PC-3 (cell line): ENCODE results near the gene PES1. TPM values are rescaled to one million over a fixed set of nuclear protein-coding genes. Genes with fewer than 3 reads are reported as not detected.

ENCODE experiments used
- ATAC-seq: fragments of 200-7000 bp; cut with Tn5 transposase; 2 replicates; pipeline ENCODE4 v1.9.1; 2020; ENCODE audit warnings: mild to moderate bottlenecking, moderate library complexity
- BruUV-seq: library from RNA; stranded (reverse); fragments of 400-500 nt; replicated peaks from 2 replicates; lab custom pipeline; 2021; lab: Mats Ljungman, UMichigan
- CTCF ChIA-PET: fragments of 300-600 bp; sonication (Branson Sonifier 250); formaldehyde crosslinking; loops from one replicate; lab custom pipeline; 2022; ENCODE audit warnings: antibody characterized with exemption; lab: Charles Lee
- POLR2A ChIA-PET: fragments of 300-600 bp; sonication (Branson Sonifier 250); formaldehyde crosslinking; loops from one replicate; lab custom pipeline; 2022; ENCODE audit warnings: antibody characterized with exemption; ENCODE audit not compliant: unreplicated experiment; lab: Charles Lee
- DNase-seq: peaks from one replicate; pipeline ENCODE4 v3.0.0-alpha.2; 2015
- H2AFZ ChIP-seq: fragments of 300-600 bp; sonication (generic); 2 replicates; pipeline ENCODE4 v1.6.0; 2016; ENCODE audit warnings: antibody characterized with exemption, low read length
- H3F3A ChIP-seq: fragments of 300-600 bp; sonication (generic); one replicate; pipeline ENCODE4 v1.6.0; 2017; ENCODE audit warnings: antibody characterized with exemption, low read length, control low read depth, mild to moderate bottlenecking; ENCODE audit not compliant: unreplicated experiment
- H3K27ac ChIP-seq: fragments of 300-600 bp; sonication (generic); 2 replicates; pipeline ENCODE4 v1.5.1; 2016; ENCODE audit warnings: mild to moderate bottlenecking, low read length
- H3K27me3 ChIP-seq: fragments of 300-600 bp; sonication (generic); 2 replicates; pipeline ENCODE4 v1.6.1; 2016; ENCODE audit warnings: low read length, mixed read lengths
- H3K36me3 ChIP-seq: fragments of 300-600 bp; sonication (generic); 2 replicates; pipeline ENCODE4 v1.6.1; 2016; ENCODE audit warnings: low read depth, mixed run types, low read length, mixed read lengths
- H3K4me1 ChIP-seq: fragments of 300-600 bp; sonication (generic); 2 replicates; pipeline ENCODE4 v1.5.1; 2016; ENCODE audit warnings: low read length; ENCODE audit not compliant: insufficient read depth
- H3K4me2 ChIP-seq: fragments of 300-600 bp; sonication (generic); 2 replicates; pipeline ENCODE4 v1.6.0; 2016; ENCODE audit warnings: low read length
- H3K4me3 ChIP-seq: fragments of 300-600 bp; sonication (generic); 2 replicates; pipeline ENCODE4 v1.5.1; 2016; ENCODE audit warnings: mild to moderate bottlenecking, low read length, mixed read lengths
- H3K79me2 ChIP-seq: fragments of 300-600 bp; sonication (generic); 2 replicates; pipeline ENCODE4 v1.6.1; 2017; ENCODE audit warnings: low read length, mixed read lengths
- H3K9ac ChIP-seq: fragments of 300-600 bp; sonication (generic); 2 replicates; pipeline ENCODE4 v1.6.0; 2016; ENCODE audit warnings: mild to moderate bottlenecking, low read length
- H3K9me2 ChIP-seq: fragments of 300-600 bp; sonication (generic); replicated peaks from 2 replicates; pipeline ENCODE4 v1.6.1; 2016; ENCODE audit warnings: mixed run types, low read length, mixed read lengths
- H3K9me3 ChIP-seq: fragments of 300-600 bp; sonication (generic); 2 replicates; pipeline ENCODE4 v1.6.1; 2016; ENCODE audit warnings: low read length, mixed read lengths
- H4K20me1 ChIP-seq: fragments of 300-600 bp; sonication (generic); 2 replicates; pipeline ENCODE4 v1.6.1; 2016; ENCODE audit warnings: low read length, mixed read lengths
- EZH2 ChIP-seq: fragments of 300-600 bp; sonication (generic); IDR thresholded peaks from one replicate; pipeline ENCODE4 v1.6.1; 2017; ENCODE audit warnings: antibody characterized with exemption, mild to moderate bottlenecking, low read length; ENCODE audit not compliant: unreplicated experiment
- EZH2phosphoT487 ChIP-seq: fragments of 300-600 bp; sonication (generic); IDR thresholded peaks from 2 replicates; pipeline ENCODE4 v1.6.1; 2018; ENCODE audit warnings: mild to moderate bottlenecking, antibody characterized with exemption, low read length, borderline replicate concordance
- intact Hi-C: fragments of 100-400 bp; cut with micrococcal nuclease; formaldehyde crosslinking; loops from 2 replicates; pipeline ENCODE4 v1.9.0; 2023
- total RNA-seq: library from RNA; depleted of rRNA; stranded (reverse); fragments of >200 nt; gene quantifications from 2 replicates; pipeline ENCODE4 v1.2.3, GENCODE V29; 2014
- TF ChIP-seq, protein P1 (sequence below): fragments of 300-600 bp; sonication (generic); conservative IDR thresholded peaks from 2 replicates; pipeline ENCODE4 v1.5.1; 2017; ENCODE audit warnings: antibody characterized with exemption, low read depth, mild to moderate bottlenecking, low read length

PES1 gene
- total RNA-seq, 1 experiment from 2014 or later: 105 TPM

DNA sequence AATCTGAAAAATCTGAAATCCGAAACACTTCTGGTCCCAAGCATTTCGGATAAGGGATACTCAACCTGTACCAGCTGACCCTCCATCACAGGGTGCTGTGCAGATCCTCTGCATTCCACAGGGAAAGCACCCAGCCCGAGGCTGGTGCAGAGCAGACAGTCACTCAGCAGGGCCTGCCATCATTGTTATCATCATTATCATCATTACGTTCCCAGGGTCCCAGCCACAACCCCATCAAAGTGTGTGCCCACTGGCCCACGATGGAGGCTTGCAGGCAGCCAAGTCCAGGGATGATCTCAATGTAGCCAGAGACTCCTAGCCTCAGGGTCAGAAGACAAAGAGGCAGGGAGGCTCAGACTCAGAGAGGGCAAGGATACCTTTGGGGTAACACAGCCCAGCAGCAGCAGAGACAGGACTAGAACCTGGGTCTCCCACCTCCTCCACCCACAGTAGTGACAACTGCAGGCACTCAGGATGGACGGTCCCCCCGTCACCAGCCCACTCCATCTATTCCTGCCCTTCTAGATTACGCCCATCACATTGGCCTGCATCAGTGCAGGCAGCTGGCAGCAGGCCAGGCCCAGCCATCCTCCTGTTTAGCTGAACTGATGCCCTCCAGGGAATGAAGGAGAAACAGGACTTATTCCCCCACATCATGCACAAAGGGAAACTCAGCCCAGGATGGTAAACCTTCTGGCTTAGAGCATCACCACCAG is 27.5 kb downstream of the PES1 start:
- ATAC-seq: no peak
- no peak overlapping the region for H3K4me2 ChIP-seq
- no peaks in the 10 kb centered on the region for H3F3A ChIP-seq
- no peaks in the 10 kb centered on the region for H3K9me2 ChIP-seq
- TF ChIP-seq EZH2: no peak
- TF ChIP-seq, protein P1, sequence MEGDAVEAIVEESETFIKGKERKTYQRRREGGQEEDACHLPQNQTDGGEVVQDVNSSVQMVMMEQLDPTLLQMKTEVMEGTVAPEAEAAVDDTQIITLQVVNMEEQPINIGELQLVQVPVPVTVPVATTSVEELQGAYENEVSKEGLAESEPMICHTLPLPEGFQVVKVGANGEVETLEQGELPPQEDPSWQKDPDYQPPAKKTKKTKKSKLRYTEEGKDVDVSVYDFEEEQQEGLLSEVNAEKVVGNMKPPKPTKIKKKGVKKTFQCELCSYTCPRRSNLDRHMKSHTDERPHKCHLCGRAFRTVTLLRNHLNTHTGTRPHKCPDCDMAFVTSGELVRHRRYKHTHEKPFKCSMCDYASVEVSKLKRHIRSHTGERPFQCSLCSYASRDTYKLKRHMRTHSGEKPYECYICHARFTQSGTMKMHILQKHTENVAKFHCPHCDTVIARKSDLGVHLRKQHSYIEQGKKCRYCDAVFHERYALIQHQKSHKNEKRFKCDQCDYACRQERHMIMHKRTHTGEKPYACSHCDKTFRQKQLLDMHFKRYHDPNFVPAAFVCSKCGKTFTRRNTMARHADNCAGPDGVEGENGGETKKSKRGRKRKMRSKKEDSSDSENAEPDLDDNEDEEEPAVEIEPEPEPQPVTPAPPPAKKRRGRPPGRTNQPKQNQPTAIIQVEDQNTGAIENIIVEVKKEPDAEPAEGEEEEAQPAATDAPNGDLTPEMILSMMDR: no peak
- TF ChIP-seq EZH2phosphoT487: no peak
- no peak overlapping the region for H2AFZ ChIP-seq
- CTCF ChIA-PET: no interaction called here
- BruUV-seq: no TSS peak
- intact Hi-C loops: no loop called here
- no peak for DNase-seq
- H4K20me1 ChIP-seq: no peaks in the 10 kb centered on the region
- H3K4me1 ChIP-seq: no peaks in the 10 kb centered on the region
- H3K27me3 ChIP-seq: no peaks in the 10 kb centered on the region
- H3K9me3 ChIP-seq: no peaks in the 10 kb centered on the region
- no peaks in the 10 kb centered on the region for H3K36me3 ChIP-seq
- H3K9ac ChIP-seq: no peak overlapping the region
- no peak overlapping the region for H3K27ac ChIP-seq
- POLR2A ChIA-PET: no interaction called here
- no peaks in the 10 kb centered on the region for H3K79me2 ChIP-seq
- no peak overlapping the region for H3K4me3 ChIP-seq

DNA sequence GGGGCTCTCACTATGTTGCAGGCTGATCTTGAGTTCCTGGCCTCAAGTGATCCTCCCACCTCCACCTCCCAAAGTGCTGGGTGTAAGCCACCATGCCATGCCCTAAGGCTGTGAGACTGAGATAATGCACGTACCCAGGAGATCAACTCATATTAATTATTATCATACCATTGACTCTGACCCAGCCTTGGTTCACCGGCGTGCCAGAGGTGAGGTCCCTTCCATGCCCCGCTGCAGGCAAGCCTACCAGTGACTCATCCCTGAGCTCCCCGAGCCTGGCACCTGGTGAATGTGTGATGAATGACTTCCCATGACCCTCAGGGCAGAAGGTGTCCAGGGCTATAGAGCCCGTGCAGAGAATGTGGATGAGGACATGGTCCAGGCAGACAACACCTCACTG is 29.3 kb downstream of the PES1 start:
- Histone ChIP-seq H2AFZ (no peak overlapping the region), H4K20me1 (no peaks in the 10 kb centered on the region), H3K9me2 (no peaks in the 10 kb centered on the region), H3K27me3 (no peaks in the 10 kb centered on the region), H3K9ac (no peak overlapping the region), H3K4me2 (no peak overlapping the region), H3K4me1 (no peaks in the 10 kb centered on the region), H3K9me3 (no peaks in the 10 kb centered on the region), H3F3A (no peaks in the 10 kb centered on the region), H3K4me3 (no peak overlapping the region), H3K36me3 (no peaks in the 10 kb centered on the region), H3K27ac (no peak overlapping the region), H3K79me2 (no peaks in the 10 kb centered on the region)
- ATAC-seq: peak; percentile 48
- peak; percentile 45 for DNase-seq
- CTCF ChIA-PET: no interaction called here
- intact Hi-C loops: no loop called here
- BruUV-seq: no TSS peak
- TF ChIP-seq EZH2phosphoT487 (no peak), EZH2 (no peak)
- TF ChIP-seq, protein P1: no peak
- POLR2A ChIA-PET: no interaction called here

- Histone ChIP-seq H3K4me1 (no peaks in the 10 kb centered on the region), H4K20me1 (no peaks in the 10 kb centered on the region), H3K4me2 (no peak overlapping the region), H3K9me3 (no peaks in the 10 kb centered on the region), H3K9me2 (no peaks in the 10 kb centered on the region), H3F3A (no peaks in the 10 kb centered on the region), H3K4me3 (no peak overlapping the region), H3K9ac (no peak overlapping the region), H3K27me3 (no peaks in the 10 kb centered on the region), H3K36me3 (no peaks in the 10 kb centered on the region), H3K27ac (no peak overlapping the region), H3K79me2 (no peaks in the 10 kb centered on the region), H2AFZ (no peak overlapping the region)
- ChIA-PET POLR2A (no interaction called here), CTCF (no interaction called here)
- intact Hi-C loops: no loop called here
- no peak for ATAC-seq
- DNase-seq: no peak
- no TSS peak for BruUV-seq
- TF ChIP-seq EZH2 (no peak), EZH2phosphoT487 (no peak)
- TF ChIP-seq, protein P1: no peak
Observed at GRCh38 chr22:30561402-30562189, 30.1 kb downstream of the PES1 start.
